ENCODE data around the gene TMEM117.

GRCh38 chr12:43815416-43815815 lies 20.5 kb upstream of the TMEM117 start:
- TF ChIP-seq POLR2AphosphoS5 (IDR thresholded peaks at IDR 0.05) (no peak), CTCF (IDR thresholded peaks at IDR 0.05) (no peak), EP300 (IDR thresholded peaks at IDR 0.05) (no peak)

Measured in sigmoid colon (tissue), 4 donors.